Glomerular visceral epithelial cell (primary cell): Measurements from ENCODE around the gene COQ9.
"Not testable (repeated sequence)": the region's sequence is repeated elsewhere in the genome, so short reads cannot be mapped to it uniquely, and the experiment has no call there.

Experiments
- DNase-seq: peaks from one replicate; pipeline ENCODE4 v3.0.0-alpha.2; 2016; ENCODE audit errors: extremely low spot score

Gene COQ9

GRCh38 chr16:57485091-57485915, 38.0 kb downstream of the COQ9 start:
- peak; percentile 16 for DNase-seq

GRCh38 chr16:57485916-57486857, 38.9 kb downstream of the COQ9 start, which contains the start of gene DOK4:
TSS of gene DOK4 (minus strand) at chr16:57486493. CDS start at chr16:57479507, 6,986 bp downstream.
- peak; percentile 73 for DNase-seq

GRCh38 chr16:57486858-57487834, 39.9 kb downstream of the COQ9 start:
- no peak for DNase-seq

DNA sequence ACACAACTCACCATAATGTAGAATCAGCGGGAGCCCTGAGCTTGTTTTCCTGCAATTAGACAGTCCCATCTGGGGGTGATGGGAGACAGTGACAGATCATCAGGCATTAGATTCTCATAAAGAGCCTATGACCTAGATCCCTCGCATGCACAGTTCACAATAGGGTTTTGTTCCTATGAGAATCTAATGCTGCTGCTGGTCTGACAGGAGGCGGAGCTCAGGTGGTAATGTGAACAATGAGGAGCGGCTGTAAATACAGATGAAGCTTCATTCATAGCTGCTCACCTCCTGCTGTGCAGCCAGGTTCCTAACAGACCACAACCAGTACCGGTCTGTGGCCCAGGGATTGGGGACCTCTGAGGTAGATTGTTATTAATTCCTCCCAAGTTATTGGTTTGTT, 42.0 kb downstream of the COQ9 start:
- no peak for DNase-seq

DNA sequence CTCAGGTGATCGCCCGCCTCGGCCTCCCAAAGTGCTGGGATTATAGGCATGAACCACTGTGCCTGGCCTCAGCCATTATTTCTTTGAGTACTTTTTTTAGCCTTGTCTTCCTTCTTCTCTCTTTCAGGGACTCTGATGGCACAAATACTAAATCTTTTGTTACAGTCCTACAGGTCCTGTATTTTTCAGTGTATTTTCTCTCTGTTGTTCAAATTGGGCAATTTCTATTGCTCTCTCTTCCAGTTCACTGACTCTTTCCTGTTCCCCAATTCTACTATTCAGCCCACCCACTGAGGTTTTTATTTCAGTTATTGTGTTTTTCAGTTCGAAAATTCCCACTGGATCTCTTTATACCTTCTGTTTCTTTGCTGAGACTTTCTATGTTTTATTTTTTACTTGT, 46.5 kb downstream of the COQ9 start:
- no peak for DNase-seq

- no peak for DNase-seq
Measured at GRCh38 chr16:57497121-57497520, 49.8 kb downstream of the COQ9 start.

GRCh38 chr16:57498031-57498430, 50.8 kb downstream of the COQ9 start:
- no peak for DNase-seq

DNA sequence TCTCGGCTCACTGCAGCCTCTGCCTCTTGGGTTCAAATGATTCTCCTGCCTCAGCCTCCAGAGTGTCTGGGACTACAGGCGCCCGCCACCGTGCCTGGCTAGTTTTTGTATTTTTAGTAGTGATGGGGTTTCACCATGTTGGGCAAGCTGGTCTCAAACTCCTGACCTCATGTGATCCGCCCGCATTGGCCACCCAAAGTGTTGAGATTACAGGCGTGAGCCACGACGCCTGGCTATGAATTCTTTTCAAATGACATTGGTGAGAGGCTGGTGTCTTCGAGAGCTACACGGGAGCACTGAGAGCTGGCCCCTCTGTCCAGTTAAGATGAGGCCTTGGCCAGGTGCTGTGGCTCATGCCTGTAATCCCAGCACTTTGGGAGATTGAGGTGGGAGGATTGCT, 52.7 kb downstream of the COQ9 start:
- not testable (repeated sequence) for DNase-seq

DNA sequence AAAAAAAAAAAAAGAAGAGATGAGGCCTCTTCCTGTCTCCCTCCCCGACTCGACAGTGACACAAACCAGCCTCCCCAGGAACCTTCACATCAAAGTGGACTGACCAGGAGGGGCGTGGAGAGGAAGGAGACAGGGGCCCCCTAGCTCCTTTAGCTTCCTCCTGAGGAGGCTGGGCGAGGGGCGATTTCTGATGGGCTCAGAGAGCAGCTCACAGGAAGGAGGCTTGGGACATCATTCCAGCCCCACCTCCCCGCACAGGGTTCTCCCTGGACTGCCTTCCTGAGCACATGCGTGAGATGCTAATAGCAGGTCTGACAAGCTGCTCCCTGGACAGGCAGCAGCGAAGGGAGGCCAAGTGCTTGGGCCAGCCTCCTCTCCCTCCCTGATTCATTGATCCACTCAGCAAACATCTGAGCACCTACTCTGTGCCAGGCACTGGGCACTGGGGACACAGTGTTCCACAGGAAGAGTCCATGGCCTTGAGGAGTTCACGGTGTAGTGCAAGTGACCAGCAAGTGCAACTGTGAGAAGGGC, 53.4 kb downstream of the COQ9 start:
- no peak for DNase-seq

- DNase-seq: no peak
Measured at GRCh38 chr16:57501492-57501891, 54.2 kb downstream of the COQ9 start.

- no peak for DNase-seq
Measured at GRCh38 chr16:57502048-57502775, 54.9 kb downstream of the COQ9 start.

DNA sequence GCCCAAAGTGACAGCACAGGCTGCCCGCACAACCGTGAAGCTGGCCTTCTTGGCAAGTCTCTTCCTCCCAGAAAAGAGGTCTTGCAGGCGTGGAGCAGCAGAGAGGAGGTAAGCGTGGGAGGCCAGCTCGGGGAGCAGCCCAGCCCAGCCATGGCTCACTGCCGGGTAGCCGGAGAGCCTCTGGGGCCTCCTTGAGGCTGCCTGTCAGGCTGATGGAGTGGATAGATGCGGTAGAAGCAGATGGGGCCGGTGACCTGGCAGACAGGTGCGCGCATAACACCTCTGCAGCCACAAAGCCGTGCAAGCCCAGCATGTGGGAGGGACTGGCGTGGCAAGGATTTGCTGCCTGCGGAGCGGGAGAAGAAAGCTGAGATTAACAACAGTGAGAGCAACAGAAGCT, 56.1 kb downstream of the COQ9 start:
- DNase-seq: no peak

GRCh38 chr16:57504001-57504400, 56.7 kb downstream of the COQ9 start:
- DNase-seq: no peak

DNA sequence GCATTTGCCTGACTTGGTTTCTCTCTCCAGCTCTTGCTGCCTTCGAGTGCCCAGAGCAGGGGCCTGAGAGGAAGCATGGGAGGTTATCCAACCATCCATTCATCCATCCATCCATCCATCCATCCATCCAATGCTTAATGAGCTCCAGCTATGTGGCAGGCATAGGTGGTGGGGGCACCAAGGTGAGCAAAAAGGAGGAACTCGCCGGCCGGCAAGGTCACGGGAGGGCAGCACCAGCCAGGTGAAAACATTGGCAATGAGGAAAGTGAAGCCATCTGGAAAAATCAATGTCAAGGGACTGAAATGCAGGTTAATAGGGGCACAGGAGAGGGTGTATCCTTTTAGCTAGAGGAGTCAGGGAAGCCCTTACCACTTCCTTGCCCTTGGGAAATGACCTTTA, 57.2 kb downstream of the COQ9 start:
- no peak for DNase-seq

- DNase-seq: no peak
Measured at GRCh38 chr16:57505169-57505568, 57.9 kb downstream of the COQ9 start.

- DNase-seq: no peak
Measured at GRCh38 chr16:57507136-57508034, 60.1 kb downstream of the COQ9 start.

GRCh38 chr16:57508035-57508425, 60.8 kb downstream of the COQ9 start:
- no peak for DNase-seq

GRCh38 chr16:57509231-57509923, 62.1 kb downstream of the COQ9 start:
- DNase-seq: no peak
